K562 (cell line): ENCODE results near the gene RUVBL1. TPM values are rescaled to one million over a fixed set of nuclear protein-coding genes. Genes with fewer than 3 reads are reported as not detected.

Source experiments
- ARID3A ChIP-seq: IDR thresholded peaks from 2 replicates; pipeline ENCODE4 v1.6.1; 2012; ENCODE audit warnings: low read depth, low read length, improper control_type of control experiment, borderline replicate concordance
- ATF1 ChIP-seq, 2 experiments: fragments of 450-650 bp in 1 of 2; IDR thresholded peaks; 2 replicates each; pipeline ENCODE4 v1.6.1; 2016; ENCODE audit warnings: missing compliant biosample characterization in 1 of 2, missing genetic modification characterization in 1 of 2
- CCAR2 ChIP-seq: fragments of 200-400 bp; formaldehyde crosslinking; IDR thresholded peaks from 2 replicates; pipeline ENCODE4 v1.6.1; 2017; ENCODE audit warnings: mild to moderate bottlenecking, low read depth, low read length
- E2F3 ChIP-seq: fragments of 250-450 bp; sonication (Bioruptor Pico); IDR thresholded peaks from 2 replicates; pipeline ENCODE4 v1.4.0; 2020; ENCODE audit warnings: mild to moderate bottlenecking
- ETS2 ChIP-seq: IDR thresholded peaks from 2 replicates; pipeline ENCODE4 v1.6.1; 2016; ENCODE audit warnings: borderline replicate concordance, missing genetic modification characterization, mild to moderate bottlenecking, moderate library complexity, missing compliant biosample characterization; ENCODE audit not compliant: poor library complexity, severe bottlenecking
- HDAC3 ChIP-seq: fragments of 450-650 bp; IDR thresholded peaks from 2 replicates; pipeline ENCODE4 v1.6.1; 2018; ENCODE audit warnings: borderline replicate concordance, mild to moderate bottlenecking, moderate library complexity; ENCODE audit not compliant: partially characterized antibody
- HNRNPK ChIP-seq: fragments of 200-400 bp; formaldehyde crosslinking; IDR thresholded peaks from one replicate; pipeline ENCODE4 v1.6.1; 2018; ENCODE audit warnings: mild to moderate bottlenecking, low read depth, low read length; ENCODE audit not compliant: poor library complexity, severe bottlenecking
- HNRNPL ChIP-seq: fragments of 200-400 bp; formaldehyde crosslinking; IDR thresholded peaks from 2 replicates; pipeline ENCODE4 v1.6.1; 2017; ENCODE audit warnings: low read depth, mild to moderate bottlenecking, low read length
- KAT2B ChIP-seq: IDR thresholded peaks from one replicate; pipeline ENCODE4 v1.6.1; 2012; ENCODE audit warnings: low read depth, mild to moderate bottlenecking, control low read depth, inconsistent platforms, low read length, moderate library complexity
- L3MBTL2 ChIP-seq: fragments of 450-650 bp; IDR thresholded peaks from 2 replicates; pipeline ENCODE4 v1.6.1; 2016; ENCODE audit warnings: mild to moderate bottlenecking, moderate library complexity
- MEF2D ChIP-seq: conservative IDR thresholded peaks from 2 replicates; pipeline ENCODE4 v1.6.1; 2016; ENCODE audit warnings: low read depth, missing genetic modification characterization, missing compliant biosample characterization
- SMAD1 ChIP-seq: fragments of 150-350 bp; IDR thresholded peaks from 2 replicates; pipeline ENCODE4 v1.6.1; 2014; ENCODE audit warnings: low read length, low read depth; ENCODE audit not compliant: partially characterized antibody
- YBX1 ChIP-seq: fragments of 450-650 bp; IDR thresholded peaks from 2 replicates; pipeline ENCODE4 v1.7.1; 2016; ENCODE audit warnings: mild to moderate bottlenecking
- polyA plus RNA-seq, 8 experiments: library from polyadenylated mRNA; depleted of rRNA in 4 of 8; stranded (reverse) in 5 of 8; unstranded in 3 of 8; fragments of >200 nt; fragmentation: Nextera tagmentation in 2 of 8; fragmentation: Illumina TruSeq in 1 of 8; extraction: Ambion mirVana in 2 of 8; extraction: Trizol in 1 of 8; gene quantifications; 2 replicates each; pipeline versions ENCODE4 v1.2.1 to v1.2.3, GENCODE V29; 2011 to 2014; ENCODE audit warnings: inconsistent platforms in 1 of 8, missing spikeins in 1 of 8
- total RNA-seq, 7 experiments: library from RNA; depleted of rRNA in 6 of 7; stranded (reverse); fragments of >200 nt in 6 of 7; fragmentation: Illumina TruSeq in 2 of 7; extraction: Trizol in 2 of 7; gene quantifications; 2 replicates each; pipeline versions ENCODE4 v1.2.1 to v1.2.3, GENCODE V29; 2011 to 2021; ENCODE audit warnings: low replicate concordance in 1 of 7
- TF ChIP-seq, protein P1 (sequence below), 2 experiments: fragments of 450-650 bp in 1 of 2; IDR thresholded peaks; 2 replicates each; pipeline ENCODE4 v1.6.1; 2011 to 2017; ENCODE audit warnings: low read depth in 2 of 2, antibody characterized with exemption in 1 of 2, borderline replicate concordance in 1 of 2, low read length in 1 of 2, mild to moderate bottlenecking in 1 of 2, mixed read lengths in 1 of 2; ENCODE audit not compliant: control insufficient read depth in 1 of 2
- TF ChIP-seq, protein P2 (sequence below): sonication (generic); IDR thresholded peaks from 2 replicates; pipeline ENCODE4 v1.6.1; 2016
- TF ChIP-seq, protein P3 (sequence below): fragments of 200-400 bp; formaldehyde crosslinking; IDR thresholded peaks from 2 replicates; pipeline ENCODE4 v1.6.1; 2017; ENCODE audit warnings: mild to moderate bottlenecking, low read depth, low read length, moderate library complexity
- TF ChIP-seq, protein P4 (sequence below): fragments of 250-450 bp; sonication (Bioruptor Pico); IDR thresholded peaks from 2 replicates; pipeline ENCODE4 v1.5.0; 2021

The RUVBL1 gene
- total and polyA plus RNA-seq, 9 of the 15 experiments (the other 6 are each of a cell fraction or from before 2014, with no cell fraction given): 20.7 to 147 (median 113) TPM

- TF ChIP-seq, protein P1, sequence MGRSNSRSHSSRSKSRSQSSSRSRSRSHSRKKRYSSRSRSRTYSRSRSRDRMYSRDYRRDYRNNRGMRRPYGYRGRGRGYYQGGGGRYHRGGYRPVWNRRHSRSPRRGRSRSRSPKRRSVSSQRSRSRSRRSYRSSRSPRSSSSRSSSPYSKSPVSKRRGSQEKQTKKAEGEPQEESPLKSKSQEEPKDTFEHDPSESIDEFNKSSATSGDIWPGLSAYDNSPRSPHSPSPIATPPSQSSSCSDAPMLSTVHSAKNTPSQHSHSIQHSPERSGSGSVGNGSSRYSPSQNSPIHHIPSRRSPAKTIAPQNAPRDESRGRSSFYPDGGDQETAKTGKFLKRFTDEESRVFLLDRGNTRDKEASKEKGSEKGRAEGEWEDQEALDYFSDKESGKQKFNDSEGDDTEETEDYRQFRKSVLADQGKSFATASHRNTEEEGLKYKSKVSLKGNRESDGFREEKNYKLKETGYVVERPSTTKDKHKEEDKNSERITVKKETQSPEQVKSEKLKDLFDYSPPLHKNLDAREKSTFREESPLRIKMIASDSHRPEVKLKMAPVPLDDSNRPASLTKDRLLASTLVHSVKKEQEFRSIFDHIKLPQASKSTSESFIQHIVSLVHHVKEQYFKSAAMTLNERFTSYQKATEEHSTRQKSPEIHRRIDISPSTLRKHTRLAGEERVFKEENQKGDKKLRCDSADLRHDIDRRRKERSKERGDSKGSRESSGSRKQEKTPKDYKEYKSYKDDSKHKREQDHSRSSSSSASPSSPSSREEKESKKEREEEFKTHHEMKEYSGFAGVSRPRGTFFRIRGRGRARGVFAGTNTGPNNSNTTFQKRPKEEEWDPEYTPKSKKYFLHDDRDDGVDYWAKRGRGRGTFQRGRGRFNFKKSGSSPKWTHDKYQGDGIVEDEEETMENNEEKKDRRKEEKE (IDR thresholded peaks at IDR 0.05; ENCODE audit: borderline replicate concordance in 1 of 2, control insufficient read depth in 1 of 2, low read depth in 2 of 2, low read length in 1 of 2): no peak
- TF ChIP-seq L3MBTL2: peak; percentile 84
- TF ChIP-seq HDAC3: no peak
- no peak for TF ChIP-seq YBX1
- no peak for TF ChIP-seq CCAR2
- no peak for TF ChIP-seq HNRNPK
- TF ChIP-seq HNRNPL: no peak
- TF ChIP-seq ARID3A: no peak
- no peak for TF ChIP-seq ATF1 (CRISPR knock-in tag; IDR thresholded peaks at IDR 0.05)
- TF ChIP-seq ATF1 (tag; IDR thresholded peaks at IDR 0.05): no peak
- no peak for TF ChIP-seq ETS2 (tag)
- TF ChIP-seq, protein P2, sequence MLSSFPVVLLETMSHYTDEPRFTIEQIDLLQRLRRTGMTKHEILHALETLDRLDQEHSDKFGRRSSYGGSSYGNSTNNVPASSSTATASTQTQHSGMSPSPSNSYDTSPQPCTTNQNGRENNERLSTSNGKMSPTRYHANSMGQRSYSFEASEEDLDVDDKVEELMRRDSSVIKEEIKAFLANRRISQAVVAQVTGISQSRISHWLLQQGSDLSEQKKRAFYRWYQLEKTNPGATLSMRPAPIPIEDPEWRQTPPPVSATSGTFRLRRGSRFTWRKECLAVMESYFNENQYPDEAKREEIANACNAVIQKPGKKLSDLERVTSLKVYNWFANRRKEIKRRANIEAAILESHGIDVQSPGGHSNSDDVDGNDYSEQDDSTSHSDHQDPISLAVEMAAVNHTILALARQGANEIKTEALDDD: no peak; the same call in 1 of the 2 replicates
- TF ChIP-seq, protein P3, sequence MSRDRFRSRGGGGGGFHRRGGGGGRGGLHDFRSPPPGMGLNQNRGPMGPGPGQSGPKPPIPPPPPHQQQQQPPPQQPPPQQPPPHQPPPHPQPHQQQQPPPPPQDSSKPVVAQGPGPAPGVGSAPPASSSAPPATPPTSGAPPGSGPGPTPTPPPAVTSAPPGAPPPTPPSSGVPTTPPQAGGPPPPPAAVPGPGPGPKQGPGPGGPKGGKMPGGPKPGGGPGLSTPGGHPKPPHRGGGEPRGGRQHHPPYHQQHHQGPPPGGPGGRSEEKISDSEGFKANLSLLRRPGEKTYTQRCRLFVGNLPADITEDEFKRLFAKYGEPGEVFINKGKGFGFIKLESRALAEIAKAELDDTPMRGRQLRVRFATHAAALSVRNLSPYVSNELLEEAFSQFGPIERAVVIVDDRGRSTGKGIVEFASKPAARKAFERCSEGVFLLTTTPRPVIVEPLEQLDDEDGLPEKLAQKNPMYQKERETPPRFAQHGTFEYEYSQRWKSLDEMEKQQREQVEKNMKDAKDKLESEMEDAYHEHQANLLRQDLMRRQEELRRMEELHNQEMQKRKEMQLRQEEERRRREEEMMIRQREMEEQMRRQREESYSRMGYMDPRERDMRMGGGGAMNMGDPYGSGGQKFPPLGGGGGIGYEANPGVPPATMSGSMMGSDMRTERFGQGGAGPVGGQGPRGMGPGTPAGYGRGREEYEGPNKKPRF: no peak
- TF ChIP-seq KAT2B: no peak
- TF ChIP-seq MEF2D (tag): 0 out of 2 replicates have a peak, but pooled peaks have one; percentile 58
- TF ChIP-seq, protein P4, sequence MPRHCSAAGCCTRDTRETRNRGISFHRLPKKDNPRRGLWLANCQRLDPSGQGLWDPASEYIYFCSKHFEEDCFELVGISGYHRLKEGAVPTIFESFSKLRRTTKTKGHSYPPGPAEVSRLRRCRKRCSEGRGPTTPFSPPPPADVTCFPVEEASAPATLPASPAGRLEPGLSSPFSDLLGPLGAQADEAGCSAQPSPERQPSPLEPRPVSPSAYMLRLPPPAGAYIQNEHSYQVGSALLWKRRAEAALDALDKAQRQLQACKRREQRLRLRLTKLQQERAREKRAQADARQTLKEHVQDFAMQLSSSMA (CRISPR knock-in tag): no peak
- TF ChIP-seq E2F3 (CRISPR knock-in tag): no peak
- no peak for TF ChIP-seq SMAD1
These were observed 43.1 kb downstream of the RUVBL1 start (continued) for GRCh38 chr3:128080323-128081080.
